NCI-H1417 (cell line): Measurements from ENCODE around the gene FSTL4.
A peak's percentile ranks its signal among the peaks of the same experiment; 100 is the strongest.

Source experiments
- DNase-seq, 3 experiments: peaks; one replicate each; lab custom pipeline; 2025; lab: John Stamatoyannopoulos, UW

Gene FSTL4

GRCh38 chr5:133428072-133428660 is 184.2 kb downstream of the FSTL4 start:
- DNase-seq: no peak

DNA sequence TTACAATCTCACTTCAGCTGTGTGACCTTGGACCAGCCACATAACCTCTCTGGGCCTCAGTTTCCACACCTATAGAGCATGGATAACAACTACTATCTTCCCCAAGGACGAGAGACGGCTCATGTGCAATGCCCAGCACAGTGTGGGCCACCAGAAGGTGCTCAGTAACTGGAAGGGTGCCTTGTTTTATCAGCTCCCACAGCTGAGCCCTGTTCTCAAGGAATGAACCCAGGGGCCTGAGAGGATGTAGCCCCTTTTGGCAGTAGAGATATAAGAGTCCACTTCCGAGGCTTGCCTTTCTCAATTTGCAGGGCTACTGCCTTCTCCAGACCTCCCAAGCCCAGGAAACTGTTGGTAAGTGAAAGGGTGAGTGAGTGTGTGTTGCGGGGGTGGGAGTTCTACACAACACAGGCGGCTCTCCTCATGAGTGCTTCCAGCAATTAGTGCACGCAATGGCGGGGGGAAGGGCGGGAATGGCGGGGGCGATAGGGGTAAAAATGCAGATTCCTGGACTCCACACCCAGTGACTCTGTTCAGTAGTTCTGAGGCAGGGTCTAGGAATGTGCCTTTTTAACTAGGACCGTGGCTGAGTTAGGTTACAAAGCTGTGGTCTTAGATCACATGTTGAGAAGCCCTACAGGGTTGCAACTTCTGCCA is 185.1 kb downstream of the FSTL4 start:
- DNase-seq: no peak

- no peak for DNase-seq
These were observed 186.1 kb downstream of the FSTL4 start for GRCh38 chr5:133426264-133426663.

GRCh38 chr5:133425764-133426163 is 186.6 kb downstream of the FSTL4 start:
- DNase-seq: no peak

DNA sequence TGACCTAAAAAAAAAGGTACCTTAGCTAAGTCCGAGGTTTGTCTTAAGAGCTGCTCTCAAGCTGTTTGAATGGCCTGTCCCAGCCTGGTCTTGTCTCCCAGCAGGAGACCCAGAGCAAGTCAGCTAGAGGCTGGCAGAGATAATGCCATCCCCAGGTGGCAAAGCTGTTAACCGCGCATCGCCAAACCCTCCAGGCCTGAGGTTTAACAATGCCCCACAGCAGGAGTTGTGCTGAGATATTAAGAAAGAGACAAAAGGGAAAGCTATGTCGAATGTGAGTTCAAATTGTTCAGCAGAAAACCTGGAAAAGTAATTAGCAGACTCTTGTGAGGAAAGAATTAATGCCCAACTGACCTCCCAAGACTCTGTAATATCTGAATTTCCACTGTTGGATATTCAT is 187.1 kb downstream of the FSTL4 start:
- peak; percentile 40 to 91 (median 68) for DNase-seq

GRCh38 chr5:133423618-133424282 is 188.6 kb downstream of the FSTL4 start:
- peak; percentile 22 to 54 (median 50) for DNase-seq

GRCh38 chr5:133423011-133423617 is 189.2 kb downstream of the FSTL4 start:
- no peak for DNase-seq

DNA sequence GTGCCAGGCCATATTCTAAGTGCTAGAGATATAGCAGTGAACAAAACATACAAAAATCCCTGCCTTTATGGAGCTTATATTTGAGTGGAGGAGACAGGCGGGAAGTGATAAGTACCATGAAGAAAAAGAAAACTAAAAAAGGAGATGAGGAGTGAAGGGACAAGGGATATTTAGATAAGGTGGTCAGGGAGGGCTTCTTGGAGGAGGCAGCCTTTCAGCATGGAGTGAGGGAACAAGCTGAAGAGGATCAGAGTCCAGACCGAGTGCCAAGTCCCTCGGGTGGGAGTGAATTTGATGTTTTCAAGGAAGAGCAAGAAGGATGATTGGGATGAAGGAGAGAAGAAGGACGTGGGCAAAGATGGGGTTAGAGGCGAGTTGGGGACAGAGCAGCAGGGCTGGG is 190.5 kb downstream of the FSTL4 start:
- no peak for DNase-seq

DNA sequence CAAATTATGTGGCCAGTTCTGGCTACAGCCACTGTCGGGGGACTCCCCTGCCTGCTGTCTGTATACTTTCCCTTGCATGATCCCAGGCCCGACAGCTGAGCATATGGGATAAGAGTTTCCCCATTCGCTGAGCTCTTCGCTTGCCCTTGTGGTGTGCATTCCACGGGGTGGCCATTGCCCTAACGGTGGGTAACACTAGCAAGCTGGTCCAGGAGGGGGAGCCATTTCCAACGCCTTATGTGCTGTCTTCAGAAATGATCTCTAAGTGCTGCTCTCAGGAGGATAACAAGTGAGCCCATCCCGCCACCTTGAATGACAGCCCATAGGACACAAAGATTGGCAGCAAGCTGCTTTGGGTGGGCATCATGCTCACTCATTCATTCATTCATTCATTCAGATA is 190.9 kb downstream of the FSTL4 start:
- DNase-seq: peak in 1 of 3 experiments; percentile 2

- DNase-seq: no peak
These were observed 191.7 kb downstream of the FSTL4 start for GRCh38 chr5:133420440-133421301.

- DNase-seq: no peak
These were observed 196.4 kb downstream of the FSTL4 start for GRCh38 chr5:133415906-133416305.

DNA sequence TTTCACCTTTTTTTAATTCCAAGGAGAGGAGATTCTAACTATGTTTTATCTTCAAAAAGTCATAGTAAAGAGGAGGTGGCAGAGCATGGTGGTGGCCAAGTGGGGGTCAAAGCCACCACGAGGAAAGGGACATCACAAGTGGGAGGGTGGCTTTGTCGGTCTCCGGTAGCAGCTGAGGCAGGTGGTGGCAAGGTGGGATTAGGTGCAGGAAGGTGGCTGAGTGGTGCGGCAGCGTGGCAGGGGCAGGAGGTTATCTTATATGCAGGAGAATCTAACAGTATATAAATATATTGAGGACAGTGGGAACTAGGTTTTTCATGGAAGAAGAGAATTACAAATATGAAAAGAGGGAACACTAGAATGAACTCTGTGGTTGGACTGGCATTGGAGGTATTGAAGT is 196.8 kb downstream of the FSTL4 start:
- no peak for DNase-seq

DNA sequence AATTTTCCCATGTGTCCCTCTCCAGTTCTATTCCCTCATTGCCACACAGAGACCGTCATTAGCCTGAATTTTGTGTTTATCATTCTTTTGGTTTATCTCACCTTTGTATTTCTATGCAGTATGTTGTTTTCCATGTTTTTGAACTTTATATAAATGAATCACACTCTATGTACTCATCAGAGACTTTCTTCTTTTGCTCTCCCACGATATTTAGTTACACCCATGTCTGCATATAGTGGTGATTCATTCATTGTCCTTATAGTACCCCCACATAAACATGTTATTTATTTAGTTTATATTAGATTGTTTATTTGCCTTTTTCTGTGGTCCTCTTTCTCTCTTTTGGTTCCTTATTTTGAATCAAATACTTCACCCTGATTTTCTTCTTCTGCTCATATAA is 199.7 kb downstream of the FSTL4 start:
- DNase-seq: no peak

DNA sequence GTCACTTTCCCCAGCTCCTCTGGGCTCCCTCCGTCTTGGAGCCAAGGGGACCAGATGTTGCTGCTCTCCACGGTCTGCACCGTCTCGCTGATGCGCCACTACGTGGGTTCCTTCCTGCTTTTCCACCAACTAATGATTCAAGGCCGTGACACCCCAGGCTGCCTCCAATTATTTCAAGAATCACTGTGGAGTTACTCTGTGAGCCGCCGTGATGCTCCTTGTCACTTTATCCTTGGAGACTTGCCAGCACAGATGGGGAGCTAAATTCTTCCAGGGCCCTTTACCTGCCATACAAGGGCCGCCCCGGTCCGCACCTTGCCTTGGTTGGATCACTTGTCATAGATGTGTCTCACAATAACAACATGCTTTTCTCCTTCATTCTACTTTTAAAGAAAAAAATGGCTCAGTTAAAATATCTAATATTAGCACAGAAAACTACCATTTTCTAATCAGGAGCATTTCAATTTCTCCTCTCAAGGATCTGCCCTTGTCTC is 202.0 kb downstream of the FSTL4 start:
- no peak for DNase-seq

DNA sequence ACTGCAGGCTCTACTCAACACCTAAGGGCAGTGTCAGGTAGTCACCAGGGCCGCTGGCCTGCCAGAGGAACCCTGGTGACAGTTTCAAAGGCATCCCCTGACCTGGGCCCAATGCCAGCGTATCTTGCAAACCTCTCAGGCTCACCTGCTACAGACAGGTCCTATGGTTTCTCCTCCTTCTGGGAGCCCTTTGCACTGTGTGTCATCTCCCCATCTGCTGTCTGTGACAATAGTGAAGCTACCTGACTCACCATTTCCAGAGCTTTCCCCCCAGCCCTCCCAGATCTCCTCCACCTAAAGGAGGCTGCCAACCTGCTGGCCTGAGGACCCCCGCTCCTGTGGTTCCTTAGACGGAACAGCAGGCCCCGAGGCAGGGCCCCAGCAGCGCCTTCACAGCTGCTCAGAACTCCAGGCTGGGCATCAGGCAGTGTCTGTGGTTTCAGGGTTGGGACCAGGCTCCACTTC is 203.1 kb downstream of the FSTL4 start:
- no peak for DNase-seq

DNA sequence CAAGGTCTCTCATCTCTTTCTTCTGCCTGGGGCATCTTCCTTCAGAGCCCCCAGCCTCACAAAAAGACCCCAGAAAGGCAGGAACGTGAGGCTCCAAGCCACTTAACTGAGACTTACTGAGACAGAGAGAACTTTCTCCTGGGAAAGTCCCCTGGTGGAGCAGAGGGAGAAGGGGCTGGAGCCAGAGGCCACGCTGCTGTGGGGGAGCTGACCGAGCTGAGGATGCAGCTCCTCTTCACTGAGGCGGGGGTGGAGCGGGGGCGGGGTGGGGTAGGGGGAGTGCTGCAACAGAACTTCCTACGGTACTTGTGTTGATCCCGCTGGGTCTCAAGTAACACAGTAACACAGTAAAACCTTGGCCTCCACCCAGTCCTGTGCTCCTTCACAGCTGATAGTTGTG is 204.0 kb downstream of the FSTL4 start:
- DNase-seq: no peak

DNA sequence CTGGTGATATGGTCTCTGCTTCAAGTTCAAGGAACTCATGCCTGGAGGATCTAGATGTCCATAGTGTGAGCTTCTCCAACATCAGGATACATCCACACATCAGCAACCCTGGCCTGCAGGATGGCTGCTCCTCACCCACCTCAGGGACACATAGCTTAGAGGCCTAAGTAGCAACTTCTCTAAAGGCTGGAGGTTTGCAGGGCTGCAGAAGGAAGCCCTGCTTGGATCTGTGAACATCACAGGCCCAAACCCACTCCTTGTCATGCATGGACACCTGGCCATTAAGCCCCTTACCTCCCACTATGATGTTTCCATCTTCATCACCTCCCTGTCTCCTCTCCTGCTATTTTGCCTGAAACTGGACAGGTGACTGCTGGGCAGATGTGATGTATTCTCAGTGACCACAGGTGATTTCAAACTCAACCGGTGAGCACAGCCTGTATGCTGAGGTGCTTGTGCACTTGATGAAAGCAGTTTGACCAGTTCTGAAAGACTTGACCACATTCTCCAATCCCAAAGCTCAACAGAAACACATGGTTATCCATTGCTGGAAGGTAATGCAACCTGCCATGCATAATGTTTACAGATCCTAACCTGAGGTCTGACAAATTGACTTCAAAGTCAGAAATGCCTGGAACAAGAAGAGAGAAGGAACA is 205.2 kb downstream of the FSTL4 start:
- peak in 1 of 3 experiments; percentile 14 for DNase-seq

DNA sequence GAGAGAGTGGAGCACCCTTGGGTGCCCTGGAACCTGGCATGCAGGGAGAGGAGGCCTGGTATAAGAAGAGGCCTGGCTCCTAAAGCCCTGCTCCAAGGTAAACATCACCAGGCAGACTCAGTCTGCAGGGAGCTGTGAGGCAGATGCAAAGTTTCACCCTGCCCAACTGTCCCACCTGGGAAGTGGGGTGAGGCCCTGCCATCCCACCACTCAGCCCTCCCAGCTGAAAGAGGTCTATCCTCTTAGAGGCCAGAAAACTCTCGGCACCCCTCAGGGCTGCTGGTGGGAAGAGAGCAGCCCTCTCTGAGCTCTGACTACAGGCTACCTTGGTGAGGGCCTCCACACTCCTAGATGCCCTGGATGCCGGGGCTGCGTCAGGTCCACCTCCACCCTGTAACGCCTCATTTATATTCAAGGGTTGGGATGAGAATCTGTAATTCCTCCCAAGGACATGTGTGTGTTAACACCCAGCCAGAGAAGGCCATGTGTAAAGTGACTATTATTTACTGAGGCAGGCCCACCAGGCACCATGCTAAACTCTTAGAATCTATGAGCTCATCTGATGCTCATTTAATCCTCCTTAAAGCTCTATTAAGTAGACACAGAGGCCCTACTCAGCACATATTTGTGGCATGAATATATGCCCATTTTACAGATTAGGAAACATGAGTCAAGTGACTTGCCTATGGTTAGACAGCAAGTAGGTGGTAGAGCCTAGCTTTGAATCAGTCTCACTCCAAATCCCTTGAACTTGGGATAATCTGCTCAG is 205.9 kb downstream of the FSTL4 start:
- DNase-seq: no peak

DNA sequence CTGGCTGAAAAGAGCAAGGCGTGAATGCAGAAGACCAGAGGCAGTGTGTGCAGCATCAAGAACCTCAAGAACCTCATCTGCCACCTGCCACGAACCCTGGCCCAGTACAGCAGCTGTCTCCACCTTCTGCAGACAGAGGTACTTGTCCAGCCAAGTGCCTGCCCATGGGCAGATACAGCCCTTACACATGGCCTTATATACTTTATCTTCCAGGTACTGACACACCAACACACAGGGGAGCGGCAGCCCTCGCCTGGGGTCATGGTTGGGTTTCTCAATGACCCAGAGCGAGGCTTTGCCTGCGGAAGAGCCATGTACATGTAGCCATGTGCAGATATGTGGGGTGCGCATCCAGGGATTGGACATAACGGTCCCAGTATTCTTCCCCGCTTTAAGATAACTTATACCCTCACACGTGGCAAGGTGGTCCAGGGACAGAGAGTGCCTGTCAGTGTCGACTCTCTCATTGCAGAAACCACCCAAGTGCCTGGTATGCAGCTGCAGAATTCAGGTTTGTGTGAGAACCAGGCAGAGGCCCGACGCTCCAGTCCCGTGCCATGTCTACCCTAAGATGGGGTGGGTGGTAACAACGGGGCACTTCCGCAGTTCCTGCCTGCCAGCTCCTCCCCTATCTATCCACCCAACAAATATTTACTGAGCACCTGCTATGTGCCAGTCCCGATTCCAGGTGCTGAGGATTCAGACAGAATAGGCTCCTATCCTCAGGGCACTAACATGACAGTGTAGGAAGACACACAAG is 206.9 kb downstream of the FSTL4 start:
- no peak for DNase-seq

GRCh38 chr5:133404724-133405123 is 207.6 kb downstream of the FSTL4 start:
- no peak for DNase-seq
